ENCODE measurements around the gene GSTO1.

DNA sequence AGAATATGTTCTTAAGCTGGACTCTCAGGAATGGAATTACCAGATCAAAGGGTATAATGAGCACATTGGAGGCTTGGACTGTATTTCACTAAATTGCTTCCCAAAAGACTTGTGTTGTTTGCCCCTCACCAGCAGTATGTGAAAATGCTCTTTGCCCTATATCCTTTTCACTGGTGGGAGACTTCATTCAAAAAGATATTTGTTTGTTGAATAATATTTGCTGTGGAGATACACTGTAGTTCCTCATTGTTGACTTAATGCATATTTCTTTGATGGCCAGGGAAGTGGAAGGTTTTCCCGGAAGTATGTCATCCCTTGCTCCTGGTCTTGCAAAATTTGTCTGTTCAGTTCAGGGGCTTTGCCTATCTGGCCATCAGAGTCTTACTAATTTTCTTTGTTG lies 33.7 kb downstream of the GSTO1 start:
- TF ChIP-seq, protein P1, sequence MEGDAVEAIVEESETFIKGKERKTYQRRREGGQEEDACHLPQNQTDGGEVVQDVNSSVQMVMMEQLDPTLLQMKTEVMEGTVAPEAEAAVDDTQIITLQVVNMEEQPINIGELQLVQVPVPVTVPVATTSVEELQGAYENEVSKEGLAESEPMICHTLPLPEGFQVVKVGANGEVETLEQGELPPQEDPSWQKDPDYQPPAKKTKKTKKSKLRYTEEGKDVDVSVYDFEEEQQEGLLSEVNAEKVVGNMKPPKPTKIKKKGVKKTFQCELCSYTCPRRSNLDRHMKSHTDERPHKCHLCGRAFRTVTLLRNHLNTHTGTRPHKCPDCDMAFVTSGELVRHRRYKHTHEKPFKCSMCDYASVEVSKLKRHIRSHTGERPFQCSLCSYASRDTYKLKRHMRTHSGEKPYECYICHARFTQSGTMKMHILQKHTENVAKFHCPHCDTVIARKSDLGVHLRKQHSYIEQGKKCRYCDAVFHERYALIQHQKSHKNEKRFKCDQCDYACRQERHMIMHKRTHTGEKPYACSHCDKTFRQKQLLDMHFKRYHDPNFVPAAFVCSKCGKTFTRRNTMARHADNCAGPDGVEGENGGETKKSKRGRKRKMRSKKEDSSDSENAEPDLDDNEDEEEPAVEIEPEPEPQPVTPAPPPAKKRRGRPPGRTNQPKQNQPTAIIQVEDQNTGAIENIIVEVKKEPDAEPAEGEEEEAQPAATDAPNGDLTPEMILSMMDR (IDR thresholded peaks at IDR 0.05; ENCODE audit: insufficient read depth, low read depth, low read length) = no peak
- TF ChIP-seq EZH2 (IDR thresholded peaks at IDR 0.05; ENCODE audit: insufficient read depth, low read length) = no peak

All from astrocyte (in vitro differentiated cells and primary cell).